Right renal pelvis (tissue), 4 donors: Measurements from ENCODE around the gene DIP2A. TPM values are rescaled to one million over a fixed set of nuclear protein-coding genes. Genes with fewer than 3 reads are reported as not detected.

ENCODE experiments used
- DNase-seq, 4 donors: peaks; one replicate each; pipeline ENCODE4 v3.0.0-alpha.2; 2013; ENCODE audit warnings: low read depth in 4 of 4, low spot score in 3 of 4, missing footprints in 1 of 4
- polyA plus RNA-seq, 4 donors: library from polyadenylated mRNA; unstranded; fragments of 120-200 nt; gene quantifications; one replicate each; pipeline ENCODE4 v1.2.1, GENCODE V29; 2013; ENCODE audit not compliant: insufficient read length in 4 of 4

DIP2A gene
- 10 to 100 TPM; 27.1 to 37.5 (median 28.8) TPM for polyA plus RNA-seq

GRCh38 chr21:46458315-46459023, at the start of gene DIP2A:
Gene DIP2A, plus strand, starts transcription at chr21:46458891. Its CDS starts 241 bp downstream, at chr21:46459132.
- DNase-seq = peak; percentile 90 to 95 (median 92)

GRCh38 chr21:46409641-46410406, 48.9 kb upstream of the DIP2A start:
- DNase-seq = no peak

- DNase-seq = no peak
Measured at GRCh38 chr21:46410516-46410915, 48.2 kb upstream of the DIP2A start.

- DNase-seq = no peak
Measured at GRCh38 chr21:46411236-46411635, 47.5 kb upstream of the DIP2A start.

- no peak for DNase-seq
Measured at GRCh38 chr21:46411691-46412090, 47.0 kb upstream of the DIP2A start.

- no peak for DNase-seq
Measured at GRCh38 chr21:46412521-46413364, 45.9 kb upstream of the DIP2A start.

- DNase-seq = no peak
Measured at GRCh38 chr21:46413365-46413696, 45.4 kb upstream of the DIP2A start.

- no peak for DNase-seq
Measured at GRCh38 chr21:46414965-46415275, 43.8 kb upstream of the DIP2A start.

- no peak for DNase-seq
Measured at GRCh38 chr21:46416551-46416950, 42.1 kb upstream of the DIP2A start.

- no peak for DNase-seq
Measured at GRCh38 chr21:46418265-46418946, 40.3 kb upstream of the DIP2A start.

GRCh38 chr21:46420241-46421190, 38.2 kb upstream of the DIP2A start:
- DNase-seq = no peak

- DNase-seq = no peak
Measured at GRCh38 chr21:46421191-46421750, 37.4 kb upstream of the DIP2A start.

- no peak for DNase-seq
Measured at GRCh38 chr21:46421756-46422555, 36.7 kb upstream of the DIP2A start.

GRCh38 chr21:46422636-46423241, 36.0 kb upstream of the DIP2A start:
- DNase-seq = no peak

- DNase-seq = peak in 1 of 4 donors; percentile 7
Measured at GRCh38 chr21:46423546-46424038, 35.1 kb upstream of the DIP2A start.

- no peak for DNase-seq
Measured at GRCh38 chr21:46424039-46424591, 34.6 kb upstream of the DIP2A start.

GRCh38 chr21:46424621-46425020, 34.1 kb upstream of the DIP2A start:
- DNase-seq = no peak

GRCh38 chr21:46425041-46425440, 33.6 kb upstream of the DIP2A start:
- DNase-seq = no peak
